Stomach (tissue), 9 donors: ENCODE measurements around the gene RGS11. TPM values are rescaled to one million over a fixed set of nuclear protein-coding genes. Genes with fewer than 3 reads are reported as not detected.

ENCODE experiments used
- DNase-seq, 2 donors: peaks; one replicate each; pipeline versions ENCODE4 v3.0.0 to v3.0.0-alpha.2; 2013 to 2019
- H3K27ac ChIP-seq, 5 donors: fragments of 200-600 bp in 4 of 5; sonication (generic) in 4 of 5; one replicate each; pipeline ENCODE4 v1.5.1; 2013 to 2019; ENCODE audit warnings: mild to moderate bottlenecking in 1 of 5, moderate library complexity in 1 of 5
- H3K27me3 ChIP-seq, 3 donors: fragments of 200-600 bp; sonication (generic); one replicate each; pipeline ENCODE4 v1.5.1; 2017 to 2019; ENCODE audit warnings: mixed run types in 1 of 3
- H3K36me3 ChIP-seq, 4 donors: fragments of 200-600 bp; sonication (generic); 1 replicate in 3 of 4; 2 replicates in 1 of 4; pipeline ENCODE4 v1.5.1; 2016 to 2019
- H3K4me1 ChIP-seq, 4 donors: fragments of 200-600 bp; sonication (generic); one replicate each; pipeline ENCODE4 v1.5.1; 2016 to 2019
- H3K4me3 ChIP-seq, 4 donors: fragments of 200-600 bp; sonication (generic) in 3 of 4; one replicate each; pipeline ENCODE4 v1.5.1; 2016 to 2019; ENCODE audit warnings: mild to moderate bottlenecking in 1 of 4
- H3K9me3 ChIP-seq, 4 donors: fragments of 200-600 bp; sonication (generic); one replicate each; pipeline ENCODE4 v1.5.1; 2016 to 2019
- CTCF ChIP-seq, 7 experiments: fragments of 450-650 bp in 4 of 7; fragments of 200-600 bp in 3 of 7; sonication (generic) in 3 of 7; IDR thresholded peaks; one replicate each; pipeline ENCODE4 v1.5.1; 2016 to 2019; ENCODE audit warnings: antibody characterized with exemption in 7 of 7, control low read depth in 2 of 7, mild to moderate bottlenecking in 1 of 7
- EP300 ChIP-seq: sonication (generic); formaldehyde crosslinking; IDR thresholded peaks from one replicate; pipeline ENCODE4 v1.6.1; 2017; ENCODE audit warnings: antibody characterized with exemption
- POLR2A ChIP-seq, 4 donors: fragments of 450-650 bp; IDR thresholded peaks; one replicate each; pipeline ENCODE4 v1.6.1; 2016; ENCODE audit warnings: antibody characterized with exemption in 4 of 4, control low read depth in 2 of 4, mild to moderate bottlenecking in 1 of 4, moderate library complexity in 1 of 4
- POLR2AphosphoS5 ChIP-seq, 3 donors: sonication (generic); formaldehyde crosslinking; IDR thresholded peaks; one replicate each; pipeline ENCODE4 v1.6.1; 2016; ENCODE audit warnings: antibody characterized with exemption in 3 of 3
- WGBS, 5 donors: extraction: QIAGEN DNeasy Blood & Tissue Kit in 3 of 5; methylation state at CpG; one replicate each; pipeline versions ENCODE4 v1.1.5 to v1.1.7; 2013 to 2018; 5-methylcytosine and 5-hydroxymethylcytosine counted together
- intact Hi-C: fragments of 100-400 bp; cut with DNase I; formaldehyde crosslinking; loops from one replicate; pipeline ENCODE4 v1.15.1; 2023; ENCODE audit warnings: low total_unique reads
- polyA plus RNA-seq, 3 donors: library from polyadenylated mRNA; stranded (reverse); fragments of 200-250 nt; gene quantifications; one replicate each; pipeline ENCODE4 v1.2.3, GENCODE V29; 2013
- total RNA-seq, 5 donors: library from RNA; depleted of rRNA; stranded (reverse); fragments of >200 nt; gene quantifications; one replicate each; pipeline versions ENCODE4 v1.1.0 to v1.2.3, GENCODE V29; 2014 to 2016
- donor health status: healthy with polysubstance abuse.
- donor health status: Bipolar disorder and iron deficiency.
- donor health status: healthy.

RGS11 gene
- total and polyA plus RNA-seq, 8 donors, result 2.6 to 26.3 (median 9.6) TPM

DNA sequence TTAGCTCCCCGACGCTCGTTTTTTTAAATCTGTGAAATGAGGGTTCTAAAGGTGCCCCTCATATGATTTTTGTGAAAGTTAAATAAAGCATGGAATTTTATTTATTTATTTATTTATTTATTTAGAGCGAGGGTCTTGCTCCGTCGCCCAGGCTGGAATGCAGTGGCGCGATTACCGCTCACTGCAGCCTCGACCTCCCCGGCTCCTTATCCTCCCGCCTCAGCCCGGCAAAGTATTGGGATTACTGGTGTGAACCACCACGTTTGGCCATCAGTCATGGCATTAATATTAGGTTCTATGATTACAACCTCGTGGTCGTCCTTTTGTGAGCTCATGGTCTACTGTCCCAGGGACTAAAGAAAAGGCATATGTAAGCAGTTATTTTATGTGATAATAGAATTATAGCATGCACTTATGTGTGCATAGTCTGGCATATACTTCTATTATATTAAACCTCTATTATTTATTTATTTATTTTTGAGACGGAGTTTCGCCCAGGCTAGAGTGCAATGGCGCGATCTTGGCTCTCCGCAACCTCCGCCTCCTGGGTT, 45.9 kb downstream of the RGS11 start:
- no peak for DNase-seq
- Histone ChIP-seq H3K4me3 (peak overlapping the region; percentile 79 to 89 (median 82)), H3K27me3 (no peaks in the 10 kb centered on the region), H3K27ac (peak overlapping the region in 4 of 5 donors; percentile 92 to 99 (median 98)), H3K9me3 (no peaks in the 10 kb centered on the region), H3K4me1 (peaks cover 18 to 45% (median 29%) of the 10 kb centered on the region in 4 donors), H3K36me3 (peaks cover 8 to 32% (median 29%) of the 10 kb centered on the region in 4 donors)
- intact Hi-C loops, result loop anchor here (10.0 kb wide), 1 partner anchor 135 kb away; no protein-coding TSS in a partner anchor
- 73 to 80% (median 79%) methylated on average over 22 of the region's 22 CpGs for WGBS, 5 donors
- no peak for TF ChIP-seq EP300
- no peak for TF ChIP-seq CTCF (IDR thresholded peaks at IDR 0.05)
- TF ChIP-seq POLR2A (IDR thresholded peaks at IDR 0.05), result no peak
- no peak for TF ChIP-seq POLR2AphosphoS5 (IDR thresholded peaks at IDR 0.05)

DNA sequence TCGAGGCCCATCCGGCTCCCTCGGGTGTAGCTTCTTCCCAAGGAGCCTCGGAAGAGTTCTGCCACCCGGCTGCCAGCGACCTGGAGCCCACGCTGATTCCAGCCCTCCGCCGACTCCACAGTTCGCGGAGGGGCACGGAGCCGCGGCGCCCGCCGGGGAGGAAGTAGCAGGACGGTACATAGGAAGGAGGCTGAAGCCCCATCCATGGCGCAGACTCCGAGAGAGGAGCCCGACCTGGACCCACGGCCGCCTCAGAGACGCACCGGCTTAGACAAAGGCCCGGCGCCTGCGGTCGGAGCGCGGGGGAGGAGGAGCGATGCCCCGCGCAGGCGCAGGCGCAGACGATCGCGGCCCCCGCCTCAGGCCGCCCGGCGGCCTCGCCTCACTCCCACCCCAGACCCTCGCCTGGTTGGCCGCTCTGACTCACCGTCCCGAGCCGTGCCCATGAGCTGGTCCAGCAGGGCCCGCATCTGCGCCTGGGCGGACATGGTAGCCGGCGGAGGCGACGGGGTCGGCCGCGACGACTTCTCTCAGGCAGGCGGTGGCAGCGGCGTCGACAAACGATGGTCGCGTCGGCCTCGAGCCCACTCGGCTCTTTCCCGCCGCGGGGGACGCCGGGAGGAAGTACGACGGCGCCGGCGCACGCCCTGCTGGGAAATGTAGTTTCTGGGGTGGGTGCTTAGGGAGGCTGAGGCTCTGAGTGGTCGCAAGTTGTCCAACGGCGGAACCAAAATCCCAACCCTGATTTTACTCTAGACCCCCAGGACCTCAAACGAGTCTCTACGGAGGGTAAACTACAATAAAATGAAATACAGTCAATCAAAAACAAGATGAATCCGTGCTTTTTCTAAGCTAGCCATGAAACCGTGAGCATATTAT, 46.7 kb downstream of the RGS11 start, which contains the start of gene LUC7L:
LUC7L (minus strand) TSS at position 598 of the 879 bp plus-strand sequence; CDS start at position 488, 110 bp downstream.
- Histone ChIP-seq H3K27ac (peak within 1 kb of the TSS; percentile 92 to 99 (median 97)), H3K4me3 (peak within 1 kb of the TSS; percentile 79 to 89 (median 82)), H3K36me3 (peaks cover 15 to 39% (median 36%) of the 10 kb centered on the region in 4 donors), H3K9me3 (no peaks in the 10 kb centered on the region), H3K27me3 (no peaks in the 10 kb centered on the region), H3K4me1 (peaks cover 16 to 43% (median 28%) of the 10 kb centered on the region in 4 donors)
- peak; percentile 87 to 97 for DNase-seq
- intact Hi-C loops, result no loop called here
- peak in 2 of 4 donors; percentile 62 to 66 for TF ChIP-seq POLR2A (IDR thresholded peaks at IDR 0.05)
- no peak for TF ChIP-seq CTCF (IDR thresholded peaks at IDR 0.05)
- TF ChIP-seq EP300, result no peak
- TF ChIP-seq POLR2AphosphoS5 (IDR thresholded peaks at IDR 0.05), result peak; percentile 93 to 99 (median 97)
- WGBS, 5 donors, result 1 to 4% (median 2%) methylated on average over 40 to 87 of the region's 88 CpGs

DNA sequence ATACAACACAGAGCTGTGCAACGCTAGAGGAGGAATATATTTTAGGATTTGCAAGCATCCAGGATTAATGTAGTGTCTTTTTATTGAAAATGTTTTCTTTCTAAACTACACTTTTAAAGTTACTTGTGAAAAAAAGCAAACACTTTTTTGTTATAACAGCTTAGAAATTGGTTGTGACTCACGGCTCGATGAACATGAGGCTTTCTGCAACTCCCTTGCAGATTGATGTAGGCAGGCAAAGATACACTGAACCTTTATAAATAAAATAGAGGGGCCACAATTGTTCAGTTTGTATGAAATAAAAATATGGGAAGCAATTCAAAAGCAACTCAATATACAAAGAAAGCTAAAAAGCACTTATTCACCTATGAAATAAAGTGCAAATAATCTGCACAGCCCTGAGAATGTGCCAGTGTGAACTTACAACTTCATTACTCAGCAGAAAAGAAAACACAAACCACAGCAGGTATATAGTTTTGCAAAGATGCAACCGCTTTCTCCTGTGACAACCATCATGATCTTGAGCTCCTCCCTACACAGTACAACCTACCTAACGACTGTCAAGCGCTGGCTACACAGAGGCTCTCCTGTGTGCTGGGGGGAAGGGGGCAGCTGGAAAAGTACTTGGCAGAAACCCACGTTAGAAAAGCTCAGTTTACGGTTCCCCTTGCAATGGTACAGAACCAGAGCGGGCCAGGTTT, 47.4 kb downstream of the RGS11 start:
- intact Hi-C loops, result no loop called here
- DNase-seq, result peak in 1 of 2 donors; percentile 27
- Histone ChIP-seq H3K4me3 (peak overlapping the region; percentile 79 to 89 (median 82)), H3K27me3 (no peaks in the 10 kb centered on the region), H3K9me3 (no peaks in the 10 kb centered on the region), H3K27ac (peak overlapping the region; percentile 92 to 99 (median 97)), H3K36me3 (peaks cover 23 to 47% (median 44%) of the 10 kb centered on the region in 4 donors), H3K4me1 (peaks cover 13 to 42% (median 27%) of the 10 kb centered on the region in 4 donors)
- TF ChIP-seq EP300, result no peak
- TF ChIP-seq POLR2A (IDR thresholded peaks at IDR 0.05), result no peak
- no peak for TF ChIP-seq POLR2AphosphoS5 (IDR thresholded peaks at IDR 0.05)
- TF ChIP-seq CTCF (IDR thresholded peaks at IDR 0.05), result no peak
- 12 to 17% (median 14%) methylated on average over 9 of the region's 9 CpGs for WGBS, 5 donors

- H3K27me3 ChIP-seq, result no peaks in the 10 kb centered on the region
- H3K36me3 ChIP-seq, result peaks cover 58 to 100% (median 100%) of the 10 kb centered on the region in 4 donors
- intact Hi-C loops, result no loop called here
- no peaks in the 10 kb centered on the region for H3K4me1 ChIP-seq
- TF ChIP-seq EP300 (no peak), POLR2AphosphoS5 (IDR thresholded peaks at IDR 0.05) (no peak), POLR2A (IDR thresholded peaks at IDR 0.05) (no peak), CTCF (IDR thresholded peaks at IDR 0.05) (no peak)
- H3K9me3 ChIP-seq, result no peaks in the 10 kb centered on the region
- DNase-seq, result no peak
- no peak overlapping the region for H3K4me3 ChIP-seq
- WGBS, 5 donors, result 55 to 76% (median 64%) methylated on average over 4 of the region's 4 CpGs
- H3K27ac ChIP-seq, result no peak overlapping the region
These were observed 55.7 kb downstream of the RGS11 start for GRCh38 chr16:220021-220420.
